SK-N-SH (cell line): ENCODE results near the gene URM1. TPM values are rescaled to one million over a fixed set of nuclear protein-coding genes. Genes with fewer than 3 reads are reported as not detected.

Source experiments
- CTCF ChIA-PET: fragments of 300-600, 350-600 bp; formaldehyde crosslinking; extraction: SDS; loops from one replicate; lab custom pipeline; 2021; lab: Yijun Ruan, JAX
- POLR2A ChIA-PET: fragments of 350-600 bp; sonication (Branson Sonifier 250); formaldehyde crosslinking; extraction: SDS; loops from one replicate; lab custom pipeline; 2020; ENCODE audit warnings: antibody characterized with exemption, inconsistent platforms; lab: Yijun Ruan, JAX
- DNase-seq: peaks from one replicate; pipeline ENCODE4 v3.0.0; 2012
- H2AFZ ChIP-seq: fragments of 200-600 bp; sonication (generic); 2 replicates; pipeline ENCODE4 v1.8.1; 2016; ENCODE audit warnings: antibody characterized with exemption, mild to moderate bottlenecking, low read depth
- H3F3A ChIP-seq: fragments of 200-600 bp; sonication (generic); replicated peaks from 2 replicates; pipeline ENCODE3; 2016; ENCODE audit warnings: antibody characterized with exemption, mild to moderate bottlenecking; ENCODE audit not compliant: insufficient read depth
- H3K27ac ChIP-seq, 2 experiments: fragments of 200-500 bp in 1 of 2; fragments of 200-600 bp in 1 of 2; sonication (Bioruptor generic) in 1 of 2; sonication (generic), shearing (Covaris generic) in 1 of 2; 2 replicates each; pipeline versions ENCODE4 v1.5.1 to v1.6.1; 2014 to 2016; ENCODE audit warnings: low read depth in 2 of 2, inconsistent platforms in 1 of 2, low read length in 1 of 2, mild to moderate bottlenecking in 1 of 2, mixed read lengths in 1 of 2
- H3K27me3 ChIP-seq: fragments of 200-600 bp; sonication (generic), shearing (Covaris generic); 2 replicates; pipeline ENCODE4 v1.6.1; 2016; ENCODE audit warnings: mixed run types; ENCODE audit not compliant: insufficient read depth
- H3K36me3 ChIP-seq, 2 experiments: fragments of 200-500 bp in 1 of 2; fragments of 200-600 bp in 1 of 2; sonication (Bioruptor generic) in 1 of 2; sonication (generic) in 1 of 2; replicated peaks in 1 of 2; 2 replicates each; pipeline versions ENCODE3 to v1.5.1; 2014 to 2016; ENCODE audit warnings: low read length in 1 of 2, mild to moderate bottlenecking in 1 of 2; ENCODE audit not compliant: insufficient read depth in 2 of 2, control insufficient read depth in 1 of 2
- H3K4me1 ChIP-seq, 2 experiments: fragments of 200-500 bp in 1 of 2; fragments of 200-600 bp in 1 of 2; sonication (Bioruptor generic) in 1 of 2; sonication (generic), shearing (Covaris generic) in 1 of 2; 2 replicates each; pipeline versions ENCODE4 v1.5.1 to v1.6.1; 2014 to 2016; ENCODE audit warnings: low read depth in 1 of 2, low read length in 1 of 2, mixed run types in 1 of 2; ENCODE audit not compliant: insufficient read depth in 2 of 2, control insufficient read depth in 1 of 2
- H3K4me2 ChIP-seq: fragments of 200-600 bp; sonication (generic), shearing (Covaris generic); 2 replicates; pipeline ENCODE4 v1.6.1; 2017; ENCODE audit warnings: mixed run types
- H3K4me3 ChIP-seq, 2 experiments: fragments of 200-500 bp in 1 of 2; fragments of 200-600 bp in 1 of 2; sonication (Bioruptor generic) in 1 of 2; sonication (generic), shearing (Covaris generic) in 1 of 2; 2 replicates each; pipeline versions ENCODE4 v1.5.1 to v1.8.1; 2014 to 2016; ENCODE audit warnings: low read depth in 2 of 2, inconsistent platforms in 1 of 2, low read length in 1 of 2, mild to moderate bottlenecking in 1 of 2, mixed read lengths in 1 of 2, moderate library complexity in 1 of 2
- H3K79me2 ChIP-seq: fragments of 200-600 bp; sonication (generic); 2 replicates; pipeline ENCODE4 v1.8.1; 2017; ENCODE audit warnings: mild to moderate bottlenecking; ENCODE audit not compliant: insufficient read depth
- H3K9ac ChIP-seq: fragments of 200-600 bp; sonication (generic); 2 replicates; pipeline ENCODE4 v1.6.1; 2017; ENCODE audit warnings: mixed run types
- H3K9me2 ChIP-seq: fragments of 200-600 bp; sonication (generic); 2 replicates; pipeline ENCODE4 v1.6.1; 2017; ENCODE audit warnings: mixed run types
- H3K9me3 ChIP-seq: fragments of 200-600 bp; sonication (generic); 2 replicates; pipeline ENCODE4 v1.6.1; 2017; ENCODE audit warnings: mixed run types, mild to moderate bottlenecking, moderate library complexity
- H4K20me1 ChIP-seq: fragments of 200-600 bp; sonication (generic); 2 replicates; pipeline ENCODE4 v1.6.1; 2017; ENCODE audit warnings: mild to moderate bottlenecking, mixed run types; ENCODE audit not compliant: insufficient read depth
- ELF1 ChIP-seq: IDR thresholded peaks from 2 replicates; pipeline ENCODE4 v1.4.0; 2012
- EZH2phosphoT487 ChIP-seq: fragments of 200-600 bp; sonication (generic); IDR thresholded peaks from 2 replicates; pipeline ENCODE4 v1.6.1; 2017; ENCODE audit warnings: low read depth, mixed run types, mild to moderate bottlenecking, antibody characterized with exemption, moderate library complexity, borderline replicate concordance
- FOSL2 ChIP-seq: IDR thresholded peaks from 2 replicates; pipeline ENCODE4 v1.4.0; 2012; ENCODE audit warnings: low read depth, mild to moderate bottlenecking, moderate library complexity, borderline replicate concordance
- FOXJ3 ChIP-seq: sonication (generic); formaldehyde crosslinking; IDR thresholded peaks from 2 replicates; pipeline ENCODE4 v1.5.1; 2020; ENCODE audit warnings: mild to moderate bottlenecking, missing genetic modification reagents
- GABPA ChIP-seq: IDR thresholded peaks from 2 replicates; pipeline ENCODE4 v1.4.0; 2012; ENCODE audit warnings: low read depth, mild to moderate bottlenecking
- IRF3 ChIP-seq: fragments of 150-350 bp; IDR thresholded peaks from 2 replicates; pipeline ENCODE4 v1.6.1; 2016; ENCODE audit warnings: mild to moderate bottlenecking, low read depth, low read length
- JUND ChIP-seq: IDR thresholded peaks from 2 replicates; pipeline ENCODE4 v1.4.0; 2012
- MAX ChIP-seq: IDR thresholded peaks from 2 replicates; pipeline ENCODE4 v1.4.0; 2012; ENCODE audit warnings: low read depth
- MEF2A ChIP-seq: IDR thresholded peaks from 2 replicates; pipeline ENCODE4 v1.4.0; 2012; ENCODE audit warnings: low read depth, borderline replicate concordance
- MXI1 ChIP-seq: IDR thresholded peaks from 2 replicates; pipeline ENCODE4 v1.6.1; 2012; ENCODE audit warnings: mild to moderate bottlenecking, low read depth, low read length, improper control_type of control experiment
- PBX3 ChIP-seq: IDR thresholded peaks from 2 replicates; pipeline ENCODE4; 2012
- POLR2AphosphoS5 ChIP-seq: IDR thresholded peaks from 2 replicates; pipeline ENCODE4 v1.6.1; 2012; ENCODE audit warnings: low read depth, low read length
- RAD21 ChIP-seq: IDR thresholded peaks from 2 replicates; pipeline ENCODE4 v1.6.1; 2012; ENCODE audit warnings: mild to moderate bottlenecking, low read length
- REST ChIP-seq: IDR thresholded peaks from 2 replicates; pipeline ENCODE4 v1.6.1; 2012; ENCODE audit warnings: mild to moderate bottlenecking, low read depth, low read length, moderate library complexity
- SIN3A ChIP-seq: IDR thresholded peaks from 2 replicates; pipeline ENCODE4 v1.6.1; 2012; ENCODE audit warnings: low read depth, mild to moderate bottlenecking, low read length, moderate library complexity, borderline replicate concordance
- SMC3 ChIP-seq: IDR thresholded peaks from 2 replicates; pipeline ENCODE4 v1.6.1; 2012; ENCODE audit warnings: low read depth, low read length, improper control_type of control experiment
- TEAD4 ChIP-seq: IDR thresholded peaks from 2 replicates; pipeline ENCODE4 v1.4.0; 2012; ENCODE audit warnings: mild to moderate bottlenecking, borderline replicate concordance; ENCODE audit not compliant: insufficient read depth
- USF1 ChIP-seq: IDR thresholded peaks from 2 replicates; pipeline ENCODE4 v1.4.0; 2012; ENCODE audit warnings: low read depth, borderline replicate concordance
- USF2 ChIP-seq: fragments of 150-350 bp; IDR thresholded peaks from 2 replicates; pipeline ENCODE4 v1.6.1; 2017; ENCODE audit warnings: antibody characterized with exemption, low read length, low read depth, borderline replicate concordance
- YY1 ChIP-seq: IDR thresholded peaks from 2 replicates; pipeline ENCODE4 v1.4.0; 2012; ENCODE audit warnings: low read depth, mild to moderate bottlenecking
- ZBTB33 ChIP-seq: IDR thresholded peaks from 2 replicates; pipeline ENCODE4 v1.4.0; 2012; ENCODE audit warnings: low read depth, borderline replicate concordance
- WGBS: methylation state at CpG from one replicate; pipeline ENCODE4 v1.1.6; 2017; ENCODE audit warnings: low lambda C conversion rate; 5-methylcytosine and 5-hydroxymethylcytosine counted together
- polyA plus RNA-seq, 3 experiments: library from polyadenylated mRNA; depleted of rRNA; stranded (reverse); fragments of >200 nt; gene quantifications; 2 replicates each; pipeline ENCODE4 v1.2.3, GENCODE V29; 2012

The URM1 gene
- polyA plus RNA-seq, 1 of the 3 experiments (the other 2 are of a cell fraction): 58.9 TPM

- WGBS: 52% methylated on average over 7 of the region's 75 CpGs
- Histone ChIP-seq H3K9ac (peak within 1 kb of the TSS; percentile 67), H3K4me3 (peak within 1 kb of the TSS; percentile 73 to 89), H3K9me2 (no peaks in the 10 kb centered on the region), H3F3A (peaks cover 18% of the 10 kb centered on the region), H3K27ac (peak within 1 kb of the TSS; percentile 20 to 44; a peak in 3 of 4 replicates), H3K9me3 (no peaks in the 10 kb centered on the region), H3K4me1 (peaks cover 0 to 6% of the 10 kb centered on the region in 2 experiments; a peak in 1 of 4 replicates), H4K20me1 (0 out of 2 replicates have a peak, but pooled peaks cover 3% of the 10 kb centered on the region), H3K27me3 (no peaks in the 10 kb centered on the region), H3K79me2 (peaks cover 19% of the 10 kb centered on the region; the same call in 1 of the 2 replicates), H2AFZ (peak within 1 kb of the TSS; percentile 100), H3K4me2 (peak within 1 kb of the TSS; percentile 99), H3K36me3 (peaks cover 17 to 20% of the 10 kb centered on the region in 2 experiments)
- ChIA-PET POLR2A (no interaction called here), CTCF (interaction anchor here (1.1 to 1.3 kb wide), 2 partner anchors 43 to 81 kb away, joined by 3 to 5 read pairs; partner anchors contain the start of gene CERCAM)
- DNase-seq: peak; percentile 94
- TF ChIP-seq REST (no peak), IRF3 (no peak), SMC3 (no peak), ELF1 (no peak), TEAD4 (peak; percentile 41; the same call in 1 of the 2 replicates), FOXJ3 (CRISPR knock-in tag) (no peak), PBX3 (no peak), RAD21 (no peak), JUND (no peak), FOSL2 (no peak), USF2 (no peak), POLR2AphosphoS5 (no peak), USF1 (no peak), GABPA (no peak), MEF2A (no peak), MXI1 (peak; percentile 41; the same call in 1 of the 2 replicates), MAX (peak; percentile 43; the same call in 1 of the 2 replicates), YY1 (no peak), SIN3A (no peak; the same call in 1 of the 2 replicates), ZBTB33 (no peak), EZH2phosphoT487 (no peak)
Observed at GRCh38 chr9:128339761-128340690, 31.1 kb upstream of the URM1 start, which contains the start of gene SLC27A4. SLC27A4 (plus strand) TSS chr9:128340527; CDS start chr9:128343133, 2,606 bp downstream.
